CD4-positive, alpha-beta memory T cell (primary cell): ENCODE measurements around the gene HOOK1. TPM values are rescaled to one million over a fixed set of nuclear protein-coding genes. Genes with fewer than 3 reads are reported as not detected.
"Not testable (repeated sequence)": the region's sequence is repeated elsewhere in the genome, so short reads cannot be mapped to it uniquely, and the experiment has no call there.

Experiments used
- CTCF ChIA-PET: fragments of 350-600 bp; sonication (Branson Sonifier 250); formaldehyde crosslinking; loops from one replicate; lab custom pipeline; 2021; ENCODE audit warnings: inconsistent platforms; ENCODE audit not compliant: partially characterized antibody; lab: Charles Lee
- POLR2A ChIA-PET: fragments of 350-600 bp; sonication (Branson Sonifier 250); formaldehyde crosslinking; loops from one replicate; lab custom pipeline; 2021; ENCODE audit not compliant: partially characterized antibody; lab: Charles Lee
- DNase-seq, 5 donors: peaks; one replicate each; pipeline versions ENCODE4 v3.0.0 to v3.0.0-alpha.2; 2020 to 2022; ENCODE audit warnings: mixed read lengths in 1 of 5
- H3K27ac ChIP-seq: one replicate; pipeline ENCODE4 v1.7.0; 2013; ENCODE audit warnings: low read depth, low read length
- H3K27me3 ChIP-seq: 2 replicates; pipeline ENCODE4 v1.7.0; 2013; ENCODE audit warnings: mild to moderate bottlenecking, low read length, moderate library complexity; ENCODE audit not compliant: insufficient read depth
- H3K36me3 ChIP-seq: 2 replicates; pipeline ENCODE4 v1.7.0; 2013; ENCODE audit warnings: mild to moderate bottlenecking, low read length, moderate library complexity; ENCODE audit not compliant: insufficient read depth
- H3K4me1 ChIP-seq: 2 replicates; pipeline ENCODE4 v1.7.0; 2013; ENCODE audit warnings: mild to moderate bottlenecking, low read length, moderate library complexity; ENCODE audit not compliant: insufficient read depth
- H3K4me3 ChIP-seq, 2 donors: one replicate each; pipeline ENCODE4 v1.7.0; 2013; ENCODE audit warnings: low read length in 2 of 2, mild to moderate bottlenecking in 1 of 2
- H3K9me3 ChIP-seq, 2 donors: one replicate each; pipeline ENCODE4 v1.7.0; 2013; ENCODE audit warnings: low read length in 2 of 2, control low read depth in 1 of 2; ENCODE audit not compliant: control insufficient read depth in 1 of 2
- H3K27ac Mint-ChIP-seq, 7 donors: one replicate each; pipeline ENCODE4 v1.8.0; 2020 to 2021; ENCODE audit warnings: mixed read lengths in 7 of 7, mild to moderate bottlenecking in 6 of 7, inconsistent platforms in 3 of 7, moderate library complexity in 3 of 7
- H3K27me3 Mint-ChIP-seq, 2 donors: one replicate each; pipeline ENCODE4 v1.8.0; 2020 to 2021; ENCODE audit warnings: mixed read lengths in 2 of 2
- H3K36me3 Mint-ChIP-seq, 2 donors: one replicate each; pipeline ENCODE4 v1.8.0; 2020 to 2021; ENCODE audit warnings: mixed read lengths in 2 of 2, inconsistent platforms in 1 of 2, mild to moderate bottlenecking in 1 of 2
- H3K4me1 Mint-ChIP-seq, 4 donors: one replicate each; pipeline ENCODE4 v1.8.0; 2020 to 2021; ENCODE audit warnings: mixed read lengths in 4 of 4, mild to moderate bottlenecking in 1 of 4
- H3K4me3 Mint-ChIP-seq, 8 donors: one replicate each; pipeline ENCODE4 v1.8.0; 2020 to 2021; ENCODE audit warnings: mixed read lengths in 8 of 8, mild to moderate bottlenecking in 7 of 8, moderate library complexity in 6 of 8, inconsistent platforms in 3 of 8
- H3K9me3 Mint-ChIP-seq, 8 donors: one replicate each; pipeline ENCODE4 v1.8.0; 2020 to 2021; ENCODE audit warnings: mixed read lengths in 8 of 8, mild to moderate bottlenecking in 5 of 8, inconsistent platforms in 3 of 8, moderate library complexity in 1 of 8
- intact Hi-C: fragments of 100-400 bp; cut with micrococcal nuclease; formaldehyde crosslinking; loops from one replicate; pipeline ENCODE4 v1.15.1; 2023
- polyA plus RNA-seq, 2 donors: library from polyadenylated mRNA; unstranded; fragments of 300-500 nt; fragmentation: Illumina TruSeq; gene quantifications; one replicate each; pipeline ENCODE4 v1.2.3, GENCODE V29; 2021
- total RNA-seq, 2 experiments: library from RNA; stranded (reverse); gene quantifications; one replicate each; pipeline ENCODE4 v1.2.3, GENCODE V29; 2021

HOOK1 gene
- total and polyA plus RNA-seq, 4 experiments from 2014 or later = 9.3 to 19.2 (median 13.3) TPM

DNA sequence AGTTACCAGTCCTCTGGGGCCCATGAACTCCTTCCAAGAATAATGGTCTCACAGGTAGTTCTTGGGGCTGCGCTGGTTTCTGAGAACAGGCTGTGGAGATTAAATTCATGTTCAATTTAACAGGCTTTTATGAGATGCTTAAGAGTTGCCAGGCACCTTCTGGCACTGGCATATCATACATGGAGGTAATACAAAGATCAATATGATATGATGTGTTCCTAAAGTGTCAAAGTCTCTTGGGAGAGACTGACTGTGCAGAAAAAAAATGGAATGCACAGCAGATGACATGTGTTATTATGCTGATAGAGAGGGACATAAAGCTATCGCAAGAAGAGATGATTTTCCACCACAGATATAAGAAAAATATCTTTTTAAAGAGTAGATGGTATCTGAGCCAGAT, 105.0 kb downstream of the HOOK1 start:
- DNase-seq = no peak
- no peaks in the 10 kb centered on the region for H3K4me1 Mint-ChIP-seq
- Histone ChIP-seq H3K36me3 (no peaks in the 10 kb centered on the region), H3K9me3 (no peaks in the 10 kb centered on the region), H3K4me3 (no peak overlapping the region), H3K27ac (no peak overlapping the region), H3K4me1 (no peaks in the 10 kb centered on the region), H3K27me3 (no peaks in the 10 kb centered on the region)
- no peaks in the 10 kb centered on the region for H3K36me3 Mint-ChIP-seq
- CTCF ChIA-PET = interaction anchor here (1.1 to 1.7 kb wide), 2 partner anchors 10 to 27 kb away, joined by 3 to 4 read pairs; no protein-coding TSS in a partner anchor
- H3K9me3 Mint-ChIP-seq = peaks cover 0 to 9% (median 7%) of the 10 kb centered on the region in 8 donors
- intact Hi-C loops = no loop called here
- H3K27me3 Mint-ChIP-seq = peaks cover 15 to 17% of the 10 kb centered on the region in 2 donors
- no peak overlapping the region for H3K4me3 Mint-ChIP-seq
- H3K27ac Mint-ChIP-seq = no peak overlapping the region
- POLR2A ChIA-PET = no interaction called here

DNA sequence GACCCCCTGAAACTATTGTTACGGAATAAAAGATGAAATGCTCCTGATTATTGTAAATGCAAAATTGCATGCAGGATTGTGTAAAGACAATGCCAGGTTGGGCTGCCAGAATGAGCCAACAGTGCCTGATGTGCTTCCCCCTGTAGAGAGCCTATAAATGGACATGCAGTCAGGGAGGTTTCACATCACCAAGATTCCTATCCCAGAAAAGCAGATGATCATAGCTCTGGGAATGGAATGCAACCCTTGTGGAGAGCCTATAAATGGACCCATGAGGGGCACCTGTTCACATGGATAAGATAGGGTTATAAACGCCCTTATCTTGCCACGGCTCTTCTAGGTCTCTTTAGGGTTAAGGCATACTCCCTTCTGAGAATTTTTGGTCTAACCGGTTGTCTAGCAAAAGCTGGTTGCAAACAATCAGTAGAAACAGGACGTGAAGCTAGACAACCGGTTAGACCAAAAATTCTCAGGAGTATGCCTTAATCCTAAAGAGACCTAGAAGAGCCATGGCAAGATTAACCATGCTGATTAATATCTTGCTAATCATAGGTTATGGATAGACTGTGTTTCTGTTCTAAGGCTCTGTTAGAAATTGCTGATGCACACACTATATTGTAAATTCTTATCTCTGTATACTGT, 106.6 kb downstream of the HOOK1 start:
- H3K4me1 Mint-ChIP-seq, H3K36me3 Mint-ChIP-seq, H3K4me3 ChIP-seq, H3K36me3 ChIP-seq, H3K9me3 ChIP-seq, H3K4me1 ChIP-seq, H3K4me3 Mint-ChIP-seq, H3K27ac Mint-ChIP-seq, H3K27me3 ChIP-seq, DNase-seq, intact Hi-C loops, H3K27ac ChIP-seq, CTCF ChIA-PET, POLR2A ChIA-PET: not testable (repeated sequence)
- peaks cover 0 to 20% (median 14%) of the 10 kb centered on the region in 8 donors for H3K9me3 Mint-ChIP-seq
- peaks cover 24 to 25% of the 10 kb centered on the region in 2 donors for H3K27me3 Mint-ChIP-seq

DNA sequence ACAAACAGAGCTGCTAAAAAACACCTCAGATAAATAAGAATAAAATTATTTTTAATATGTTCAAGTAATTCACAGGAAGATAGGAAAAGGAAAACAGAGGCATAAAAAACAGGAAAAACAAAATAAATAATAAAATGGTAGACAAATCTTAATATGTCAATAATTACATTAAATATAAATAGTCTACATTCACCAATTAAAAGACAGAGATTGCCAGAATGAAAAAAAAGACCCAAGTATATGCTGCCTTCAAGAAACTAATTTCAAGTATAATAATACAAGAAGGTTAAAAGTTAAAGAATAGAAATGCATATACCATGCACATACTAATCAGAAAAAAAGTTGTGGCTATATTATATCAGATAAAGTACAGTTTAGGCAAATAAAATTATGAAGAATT, 109.9 kb downstream of the HOOK1 start:
- H3K27ac Mint-ChIP-seq = no peak overlapping the region
- H3K4me3 ChIP-seq = no peak overlapping the region
- peaks cover 28 to 32% of the 10 kb centered on the region in 2 donors for H3K27me3 Mint-ChIP-seq
- H3K9me3 Mint-ChIP-seq = peaks cover 0 to 20% (median 14%) of the 10 kb centered on the region in 8 donors
- peaks cover 8 to 14% (median 12%) of the 10 kb centered on the region in 4 donors for H3K4me1 Mint-ChIP-seq
- no peaks in the 10 kb centered on the region for H3K9me3 ChIP-seq
- H3K36me3 Mint-ChIP-seq = no peaks in the 10 kb centered on the region
- no peak for DNase-seq
- peaks cover 4% of the 10 kb centered on the region for H3K4me1 ChIP-seq
- intact Hi-C loops = no loop called here
- ChIA-PET POLR2A (no interaction called here), CTCF (interaction anchor here (1.7 kb wide), 1 partner anchor 23 kb away, joined by 7 read pairs; no protein-coding TSS in a partner anchor)
- H3K27ac ChIP-seq = no peak overlapping the region
- no peaks in the 10 kb centered on the region for H3K27me3 ChIP-seq
- H3K4me3 Mint-ChIP-seq = no peak overlapping the region
- no peaks in the 10 kb centered on the region for H3K36me3 ChIP-seq

Other genes starting within 250 kb of the HOOK1 start
- gene CYP2J2, start 111.8 kb downstream of the HOOK1 start, total RNA-seq = under 1 TPM; 0.20 to 0.28 TPM
- gene CYP2J2, start 111.8 kb downstream of the HOOK1 start, polyA plus RNA-seq = under 1 TPM in 1 of 2 donors, not detected in 1; 0.59 TPM